Suprapubic skin (tissue), 3 donors: ENCODE measurements around the gene ERN2.

Experiments
- POLR2A ChIP-seq, 2 donors: fragments of 450-650 bp; IDR thresholded peaks; one replicate each; pipeline ENCODE4 v1.6.1; 2017; ENCODE audit warnings: antibody characterized with exemption in 2 of 2, mild to moderate bottlenecking in 2 of 2, moderate library complexity in 2 of 2
- TF ChIP-seq, protein P1 (sequence below), 2 donors: fragments of 200-600 bp in 1 of 2; fragments of 450-650 bp in 1 of 2; sonication (generic) in 1 of 2; IDR thresholded peaks; one replicate each; pipeline ENCODE4 v1.5.1; 2016 to 2019; ENCODE audit warnings: antibody characterized with exemption in 2 of 2, mild to moderate bottlenecking in 1 of 2, moderate library complexity in 1 of 2

- TF ChIP-seq, protein P1, sequence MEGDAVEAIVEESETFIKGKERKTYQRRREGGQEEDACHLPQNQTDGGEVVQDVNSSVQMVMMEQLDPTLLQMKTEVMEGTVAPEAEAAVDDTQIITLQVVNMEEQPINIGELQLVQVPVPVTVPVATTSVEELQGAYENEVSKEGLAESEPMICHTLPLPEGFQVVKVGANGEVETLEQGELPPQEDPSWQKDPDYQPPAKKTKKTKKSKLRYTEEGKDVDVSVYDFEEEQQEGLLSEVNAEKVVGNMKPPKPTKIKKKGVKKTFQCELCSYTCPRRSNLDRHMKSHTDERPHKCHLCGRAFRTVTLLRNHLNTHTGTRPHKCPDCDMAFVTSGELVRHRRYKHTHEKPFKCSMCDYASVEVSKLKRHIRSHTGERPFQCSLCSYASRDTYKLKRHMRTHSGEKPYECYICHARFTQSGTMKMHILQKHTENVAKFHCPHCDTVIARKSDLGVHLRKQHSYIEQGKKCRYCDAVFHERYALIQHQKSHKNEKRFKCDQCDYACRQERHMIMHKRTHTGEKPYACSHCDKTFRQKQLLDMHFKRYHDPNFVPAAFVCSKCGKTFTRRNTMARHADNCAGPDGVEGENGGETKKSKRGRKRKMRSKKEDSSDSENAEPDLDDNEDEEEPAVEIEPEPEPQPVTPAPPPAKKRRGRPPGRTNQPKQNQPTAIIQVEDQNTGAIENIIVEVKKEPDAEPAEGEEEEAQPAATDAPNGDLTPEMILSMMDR (IDR thresholded peaks at IDR 0.05), result no peak
- TF ChIP-seq POLR2A (IDR thresholded peaks at IDR 0.05), result no peak
These were observed 34.4 kb downstream of the ERN2 start, which contains the start of gene PLK1 for GRCh38 chr16:23678430-23679273.
